Stimulated activated CD4-positive, alpha-beta T cell treated with anti-CD3 and anti-CD28 coated beads, Interleukin-2, amount 100 ng/mL, for 4 hours (primary cell): Measurements from ENCODE around the gene PARN.
"Not testable (repeated sequence)": the region's sequence is repeated elsewhere in the genome, so short reads cannot be mapped to it uniquely, and the experiment has no call there.

ENCODE experiments used
- DNase-seq: peaks from one replicate; pipeline ENCODE4 v3.0.0-alpha.2; 2020; ENCODE audit warnings: low read depth

The PARN gene

DNA sequence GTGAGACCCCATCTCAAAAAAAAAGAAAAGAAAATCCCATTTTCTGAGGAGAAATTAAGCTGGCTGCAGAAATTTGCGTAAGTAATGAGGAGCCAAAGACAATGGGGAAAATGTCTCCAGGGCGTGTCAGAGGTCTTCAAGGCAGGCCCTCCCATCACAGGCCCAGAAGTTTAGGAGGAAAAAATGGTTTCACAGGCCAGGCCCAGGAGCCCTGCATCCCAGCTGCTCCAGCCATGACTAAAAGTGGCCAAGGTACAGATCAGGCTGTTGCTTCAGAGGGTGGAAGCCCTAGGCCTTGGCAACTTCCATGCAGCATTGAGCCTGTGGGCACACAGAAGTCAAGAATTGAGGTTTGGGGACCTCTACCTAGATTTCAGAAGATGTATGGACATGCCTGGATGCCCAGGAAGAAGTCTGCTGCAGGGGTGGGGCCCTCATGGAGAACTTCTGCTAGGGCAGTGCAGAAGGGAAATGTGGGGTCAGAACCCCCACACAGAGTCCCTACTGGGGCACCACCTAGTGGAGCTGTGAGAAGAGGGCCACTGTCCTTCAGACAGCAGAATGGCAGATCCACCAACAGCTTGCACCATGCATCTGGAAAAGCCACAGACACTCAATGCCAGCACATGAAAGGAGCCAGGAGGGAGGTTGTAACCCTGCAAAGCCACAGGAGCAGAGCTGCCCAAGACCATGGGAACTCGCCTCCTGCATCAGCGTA, 55.2 kb downstream of the PARN start:
- DNase-seq = not testable (repeated sequence)

GRCh38 chr16:14572535-14572934, 57.5 kb downstream of the PARN start:
- DNase-seq = no peak

- DNase-seq = no peak
Measured at GRCh38 chr16:14569213-14569612, 60.8 kb downstream of the PARN start.

DNA sequence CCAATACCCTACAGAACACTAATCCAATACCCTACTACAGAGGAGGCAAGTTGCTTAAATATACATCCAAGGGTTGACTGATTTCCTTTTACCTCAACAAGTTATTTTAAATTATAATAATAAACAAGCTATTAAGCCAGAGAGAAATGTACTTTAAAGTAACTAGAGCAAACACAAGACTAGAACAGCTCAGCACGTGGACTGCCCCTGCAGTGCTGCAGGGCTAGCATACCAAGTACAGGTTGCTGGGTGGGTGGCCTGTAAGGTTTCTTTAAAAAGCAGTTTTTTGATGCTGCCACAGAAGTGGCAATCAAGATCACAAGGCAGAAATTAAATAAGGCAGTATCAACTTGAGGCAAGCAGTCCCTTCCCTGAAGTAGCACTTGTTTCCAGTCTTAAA, 63.5 kb downstream of the PARN start:
- DNase-seq = no peak

DNA sequence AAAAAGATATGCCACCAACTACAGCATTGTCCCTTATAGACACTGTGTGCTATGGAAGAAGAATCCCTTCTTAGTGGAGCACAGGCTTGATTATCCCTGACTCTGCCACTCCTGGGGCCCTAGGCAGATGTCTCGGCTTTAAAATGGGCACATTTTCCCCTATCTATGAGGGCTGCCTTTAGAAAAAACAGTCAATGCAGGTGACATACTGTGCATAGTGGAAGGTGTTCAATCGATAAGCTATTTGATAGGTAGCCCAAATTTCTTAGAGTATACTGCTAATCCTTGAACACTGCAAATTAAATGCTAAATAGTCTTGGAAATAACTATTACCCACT, 64.4 kb downstream of the PARN start:
- DNase-seq = no peak

GRCh38 chr16:14564861-14565687, 65.0 kb downstream of the PARN start:
- DNase-seq = no peak

GRCh38 chr16:14564323-14564722, 65.7 kb downstream of the PARN start:
- DNase-seq = no peak

DNA sequence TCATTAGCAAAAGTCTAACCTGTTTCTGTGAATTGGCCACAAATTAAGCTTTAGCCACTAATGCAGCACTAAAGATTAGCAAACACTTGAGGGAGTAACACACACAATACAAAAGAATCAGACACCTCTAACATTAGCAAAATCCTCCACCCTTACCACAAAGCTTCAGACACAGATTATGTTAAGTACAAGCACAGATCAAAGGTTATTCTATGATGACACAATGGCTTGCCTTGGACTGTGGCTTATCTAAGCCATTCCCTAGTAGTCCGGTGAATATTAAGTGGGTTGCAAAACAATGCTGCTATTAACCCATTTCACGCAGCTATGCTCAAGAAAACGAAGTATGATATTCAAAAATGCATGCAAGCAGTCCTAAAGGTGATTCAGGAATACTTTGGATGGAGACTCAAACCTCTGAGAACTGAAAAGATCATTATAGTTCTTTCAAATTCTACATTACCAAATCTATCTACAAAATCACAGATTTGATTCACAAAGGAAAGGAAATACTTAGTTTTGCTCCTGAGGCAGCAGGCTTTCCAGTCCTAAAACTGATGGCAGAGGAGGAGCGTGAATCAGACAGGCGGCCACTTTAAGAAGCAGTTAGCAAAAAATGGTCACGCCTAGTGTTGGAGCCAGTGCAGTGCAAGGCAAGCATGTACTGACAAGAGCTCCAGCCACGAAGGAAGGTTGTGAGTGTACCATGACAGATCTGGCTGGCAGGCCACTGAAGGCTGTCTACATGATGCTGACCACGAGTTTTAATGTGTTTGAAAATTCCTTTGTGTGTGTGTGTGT, 67.2 kb downstream of the PARN start:
- no peak for DNase-seq

- DNase-seq = no peak
Measured at GRCh38 chr16:14560523-14560922, 69.5 kb downstream of the PARN start.

DNA sequence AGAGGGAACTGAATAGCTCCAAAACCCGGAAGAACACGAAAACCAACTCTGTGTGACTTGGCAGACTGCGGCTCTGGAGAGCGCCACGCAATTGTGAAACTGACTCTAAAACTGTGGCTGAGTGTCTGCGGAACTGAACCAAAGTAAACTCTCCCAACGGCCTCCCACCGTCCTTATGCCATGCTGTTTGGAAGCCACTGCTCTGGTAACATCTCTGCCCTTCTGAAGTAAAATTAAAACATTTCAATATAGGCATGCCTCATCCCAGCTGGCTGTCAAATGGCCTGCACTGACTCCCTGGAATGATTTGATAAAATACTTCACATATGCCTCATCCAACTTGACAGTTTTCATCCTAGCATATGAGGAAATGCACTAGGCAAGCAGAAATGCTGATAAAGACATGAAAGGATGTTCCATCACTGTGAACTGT, 70.2 kb downstream of the PARN start:
- no peak for DNase-seq

DNA sequence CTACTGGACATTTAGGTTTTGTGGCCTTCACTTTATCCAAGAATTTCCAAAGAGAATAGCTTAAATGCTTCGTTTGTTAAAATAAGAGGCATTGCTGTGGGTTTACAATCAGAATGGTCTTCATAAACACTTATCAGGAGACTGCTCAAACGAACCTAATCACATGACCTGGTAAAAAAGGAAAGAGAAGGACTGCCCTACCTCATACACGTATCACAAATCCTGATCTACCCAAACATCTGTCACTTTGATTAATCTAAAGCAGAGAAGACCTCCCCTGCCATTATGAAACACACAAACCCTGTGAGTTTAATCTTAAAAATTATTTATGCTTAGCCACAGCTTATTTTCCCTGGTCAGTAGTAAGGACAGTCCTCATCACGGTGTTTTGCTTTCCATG, 76.6 kb downstream of the PARN start:
- no peak for DNase-seq

- DNase-seq = no peak
Measured at GRCh38 chr16:14549789-14550153, 80.3 kb downstream of the PARN start.

DNA sequence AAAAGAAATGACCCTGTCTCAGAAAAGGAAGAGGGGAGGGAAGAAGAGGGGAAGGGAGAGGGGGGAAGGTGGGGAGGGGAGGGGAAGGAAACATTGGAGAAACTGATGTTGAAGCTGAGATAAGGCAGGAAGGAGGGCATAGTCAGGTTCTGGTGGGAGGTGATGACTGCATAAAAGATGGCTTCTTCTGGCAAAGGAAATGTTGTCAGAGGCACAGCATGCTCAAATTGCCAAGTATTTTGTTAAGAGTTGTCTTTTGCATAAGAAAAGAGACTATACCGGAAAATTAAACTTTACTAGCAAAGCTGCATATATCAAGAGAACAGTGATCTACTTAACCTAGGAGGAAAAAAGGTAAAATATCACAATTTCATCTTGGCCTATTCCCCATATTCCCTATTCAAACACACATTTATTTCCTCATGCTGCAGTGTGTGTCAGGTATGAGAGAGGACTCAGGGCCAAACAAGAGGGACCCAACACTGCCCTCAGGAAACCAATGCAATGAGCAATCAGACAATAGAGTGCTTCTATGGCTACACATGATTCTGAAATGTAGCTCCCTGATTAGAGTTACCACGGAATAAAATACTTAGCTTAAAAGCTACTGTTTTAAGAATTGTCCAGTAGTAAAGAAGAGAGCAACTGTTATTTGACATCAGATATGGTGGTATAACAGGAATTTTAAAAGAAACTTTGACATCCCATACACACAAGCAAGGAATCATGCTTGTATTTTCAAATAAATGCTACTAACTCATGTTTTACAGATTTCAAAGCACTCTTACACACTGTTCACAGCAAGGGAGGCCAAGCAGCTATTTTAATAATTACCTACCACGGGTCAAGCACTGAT, 80.9 kb downstream of the PARN start:
- no peak for DNase-seq

- no peak for DNase-seq
Measured at GRCh38 chr16:14545346-14545884, 84.6 kb downstream of the PARN start.

GRCh38 chr16:14544846-14545245, 85.2 kb downstream of the PARN start:
- DNase-seq = not testable (repeated sequence)

DNA sequence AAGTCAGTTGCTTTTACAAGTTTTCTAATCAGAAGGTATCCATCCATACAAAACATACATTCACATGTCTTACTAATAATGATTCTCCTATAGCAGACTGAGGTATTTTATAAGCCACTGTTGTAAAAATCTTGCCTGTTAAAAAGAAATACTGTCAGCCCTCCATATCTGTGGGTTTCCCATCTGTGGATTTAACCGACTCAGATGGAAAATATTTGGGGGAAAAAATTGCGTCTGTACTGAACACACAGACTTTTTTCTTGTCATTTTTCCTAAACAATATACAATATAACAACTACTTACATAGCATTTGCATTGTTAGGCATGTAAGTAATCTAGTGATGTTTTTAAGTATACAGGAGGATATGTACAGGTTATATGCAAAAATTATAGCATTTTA, 90.4 kb downstream of the PARN start:
- DNase-seq = no peak

GRCh38 chr16:14539156-14539555, 90.9 kb downstream of the PARN start:
- no peak for DNase-seq

- no peak for DNase-seq
Measured at GRCh38 chr16:14538604-14539003, 91.5 kb downstream of the PARN start.

- DNase-seq = no peak
Measured at GRCh38 chr16:14531613-14532012, 98.4 kb downstream of the PARN start.

DNA sequence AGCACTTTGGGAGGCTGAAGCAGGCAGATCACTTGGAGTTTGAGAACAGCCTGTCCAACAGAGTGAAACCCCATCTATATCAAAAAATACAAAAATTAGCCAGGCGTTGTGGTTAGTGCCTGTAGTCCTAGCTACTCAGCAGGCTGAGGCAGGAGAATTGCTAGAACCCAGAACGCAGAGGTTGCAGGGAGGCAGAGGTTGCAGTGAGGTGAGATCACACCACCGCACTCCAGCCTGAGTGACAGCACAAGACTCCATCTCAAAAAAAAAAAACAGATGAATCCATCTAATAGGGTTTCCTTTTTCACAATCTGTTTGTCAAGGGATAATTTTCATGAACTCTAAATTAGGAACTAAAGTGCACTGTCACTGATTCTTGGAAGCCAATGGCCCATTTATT, 99.0 kb downstream of the PARN start:
- DNase-seq = no peak

DNA sequence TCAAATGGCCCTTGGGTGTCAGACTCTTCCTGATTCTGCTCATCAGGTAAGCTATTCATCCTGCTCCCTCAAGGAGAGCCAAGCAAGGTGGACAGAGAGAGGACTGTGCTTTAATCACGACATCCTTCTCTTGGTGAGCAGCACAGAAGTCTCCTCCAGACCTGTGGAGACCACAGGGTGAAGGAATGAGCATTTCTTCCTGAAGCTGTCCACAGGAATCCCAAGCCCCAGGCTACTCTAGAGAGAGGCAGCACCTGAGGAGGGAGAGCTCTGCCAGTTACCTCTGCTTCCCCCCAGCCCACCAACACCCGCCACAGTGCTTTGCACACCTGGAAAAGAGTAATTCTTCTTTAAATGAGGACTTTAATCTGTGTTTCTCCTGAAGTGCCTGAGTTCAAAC, 100.0 kb downstream of the PARN start:
- no peak for DNase-seq
